ENCODE data around the gene ARHGEF33. TPM values are rescaled to one million over a fixed set of nuclear protein-coding genes. Genes with fewer than 3 reads are reported as not detected.
A peak's percentile ranks its signal among the peaks of the same experiment; 100 is the strongest.

The ARHGEF33 gene
- total RNA-seq, 1 donor from 2014 or later: 1.1 TPM

DNA sequence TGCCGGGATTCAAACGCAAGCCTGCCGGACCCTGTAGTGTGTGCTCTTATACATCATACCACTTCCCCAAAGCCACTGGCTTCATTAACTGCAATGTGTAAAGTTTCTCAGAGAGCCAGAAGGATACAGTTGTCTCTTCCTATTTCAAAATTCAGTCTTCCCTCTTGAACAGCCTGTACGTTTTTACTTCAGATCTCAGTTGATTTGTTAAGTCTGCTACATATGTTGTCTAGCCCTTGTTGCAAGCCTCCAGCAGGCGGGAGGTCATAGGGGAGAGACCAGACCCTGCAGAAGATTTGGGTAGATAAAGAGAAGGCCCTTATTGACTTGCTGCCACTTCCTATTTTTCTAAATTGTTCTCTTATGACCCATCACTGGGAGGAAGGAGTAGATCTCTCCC is 56.2 kb downstream of the ARHGEF33 start:
- H3K36me3 Mint-ChIP-seq (ENCODE audit: low read depth): no peaks in the 10 kb centered on the region
- peaks cover 2% of the 10 kb centered on the region for H3K9me3 Mint-ChIP-seq
- TF ChIP-seq, protein P1, sequence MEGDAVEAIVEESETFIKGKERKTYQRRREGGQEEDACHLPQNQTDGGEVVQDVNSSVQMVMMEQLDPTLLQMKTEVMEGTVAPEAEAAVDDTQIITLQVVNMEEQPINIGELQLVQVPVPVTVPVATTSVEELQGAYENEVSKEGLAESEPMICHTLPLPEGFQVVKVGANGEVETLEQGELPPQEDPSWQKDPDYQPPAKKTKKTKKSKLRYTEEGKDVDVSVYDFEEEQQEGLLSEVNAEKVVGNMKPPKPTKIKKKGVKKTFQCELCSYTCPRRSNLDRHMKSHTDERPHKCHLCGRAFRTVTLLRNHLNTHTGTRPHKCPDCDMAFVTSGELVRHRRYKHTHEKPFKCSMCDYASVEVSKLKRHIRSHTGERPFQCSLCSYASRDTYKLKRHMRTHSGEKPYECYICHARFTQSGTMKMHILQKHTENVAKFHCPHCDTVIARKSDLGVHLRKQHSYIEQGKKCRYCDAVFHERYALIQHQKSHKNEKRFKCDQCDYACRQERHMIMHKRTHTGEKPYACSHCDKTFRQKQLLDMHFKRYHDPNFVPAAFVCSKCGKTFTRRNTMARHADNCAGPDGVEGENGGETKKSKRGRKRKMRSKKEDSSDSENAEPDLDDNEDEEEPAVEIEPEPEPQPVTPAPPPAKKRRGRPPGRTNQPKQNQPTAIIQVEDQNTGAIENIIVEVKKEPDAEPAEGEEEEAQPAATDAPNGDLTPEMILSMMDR (conservative IDR thresholded peaks at IDR 0.05): no peak
- no peak overlapping the region for H3K4me3 Mint-ChIP-seq
- no peaks in the 10 kb centered on the region for H3K27me3 Mint-ChIP-seq (ENCODE audit: low read depth)
- no peak overlapping the region for H3K27ac Mint-ChIP-seq (ENCODE audit: unreplicated experiment)
- H3K4me1 Mint-ChIP-seq: peaks cover 14% of the 10 kb centered on the region
- no peak for DNase-seq (ENCODE audit: low read depth, low spot score)

DNA sequence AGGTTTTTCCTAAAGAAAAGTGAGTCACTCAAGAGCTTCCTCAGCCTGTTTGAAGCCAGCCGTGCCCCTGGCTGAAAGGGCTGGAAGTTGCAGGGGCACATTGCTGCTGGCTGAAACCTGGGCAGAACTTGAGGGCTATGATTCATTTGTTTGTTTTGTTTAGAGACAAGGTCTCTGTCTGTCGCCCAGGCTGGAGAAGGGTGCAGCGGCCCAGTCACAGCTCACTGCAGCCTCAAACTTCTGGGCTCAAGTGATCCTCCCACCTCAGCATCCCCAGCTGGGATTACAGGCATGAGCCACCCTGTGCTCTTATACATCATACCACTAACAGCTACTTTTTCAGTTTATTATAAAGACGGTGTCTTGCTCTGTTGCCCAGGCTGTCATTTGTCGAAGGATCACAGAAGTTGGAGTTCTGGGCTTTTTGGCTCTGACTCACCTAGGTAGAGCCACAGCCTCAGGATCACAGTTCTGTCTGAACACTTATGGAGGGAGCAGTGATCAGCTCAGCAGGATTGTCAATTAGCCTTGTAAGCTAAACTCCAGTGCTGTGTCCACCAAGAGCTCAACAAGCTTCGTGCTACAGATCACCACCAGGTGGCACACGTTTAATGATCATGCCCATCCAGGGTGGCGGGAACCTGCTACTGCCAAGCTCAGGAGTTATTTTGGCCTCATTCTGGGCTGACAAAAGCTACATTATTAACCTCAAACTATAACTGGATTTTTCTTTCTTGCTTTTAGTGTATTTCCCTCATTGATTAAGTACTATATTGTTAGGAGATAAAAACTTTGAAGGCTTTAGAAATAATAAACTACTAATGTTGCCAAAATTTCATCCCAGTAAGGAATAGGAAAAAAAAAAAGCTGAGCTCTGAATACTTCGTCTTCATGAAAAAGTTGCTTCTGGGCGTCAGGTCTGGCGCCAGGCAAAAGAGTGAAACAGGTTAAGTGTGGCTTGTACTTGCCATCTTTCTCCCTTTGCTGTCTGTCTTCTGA is 57.9 kb downstream of the ARHGEF33 start:
- no peak overlapping the region for H3K27ac Mint-ChIP-seq (ENCODE audit: unreplicated experiment)
- no peaks in the 10 kb centered on the region for H3K27me3 Mint-ChIP-seq (ENCODE audit: low read depth)
- H3K9me3 Mint-ChIP-seq: peaks cover 2% of the 10 kb centered on the region

DNA sequence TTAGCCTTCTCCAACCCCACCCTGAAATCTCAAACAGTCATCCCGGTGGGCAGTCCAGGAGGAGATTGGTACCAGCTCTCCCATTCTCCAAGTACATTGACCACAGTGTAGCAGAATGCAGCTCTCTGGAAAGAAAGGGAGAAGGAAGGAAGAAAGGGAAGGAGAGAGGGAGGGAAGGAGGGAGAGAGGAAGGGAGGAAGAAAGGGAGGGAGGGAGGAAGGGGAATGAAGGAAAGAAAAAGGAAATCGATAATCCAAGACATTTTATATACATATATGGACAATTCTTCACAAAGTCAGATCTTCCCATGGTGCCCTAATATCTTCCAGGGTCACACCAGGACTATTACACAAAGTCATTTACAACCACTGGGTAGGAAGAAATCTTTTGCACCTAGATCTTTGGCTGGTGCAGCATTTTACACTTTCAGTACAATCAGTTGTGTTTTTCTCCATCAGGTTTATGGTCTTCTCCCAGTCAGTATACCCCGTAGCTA is 58.8 kb downstream of the ARHGEF33 start:
- H3K4me3 Mint-ChIP-seq: no peak overlapping the region
- H3K36me3 Mint-ChIP-seq (ENCODE audit: low read depth): no peaks in the 10 kb centered on the region
- H3K4me1 Mint-ChIP-seq: peaks cover 13% of the 10 kb centered on the region
- DNase-seq (ENCODE audit: low read depth, low spot score): no peak
- TF ChIP-seq, protein P1 (conservative IDR thresholded peaks at IDR 0.05): no peak
- H3K9me3 Mint-ChIP-seq: peaks cover 2% of the 10 kb centered on the region
- no peak overlapping the region for H3K27ac Mint-ChIP-seq (ENCODE audit: unreplicated experiment)
- no peaks in the 10 kb centered on the region for H3K27me3 Mint-ChIP-seq (ENCODE audit: low read depth)

More for the DNA sequence above, 57.9 kb downstream of the ARHGEF33 start:
- peak; percentile 72 for DNase-seq (ENCODE audit: low read depth, low spot score)
- Mint-ChIP-seq H3K4me3 (no peak overlapping the region), H3K4me1 (peaks cover 14% of the 10 kb centered on the region), H3K36me3 (ENCODE audit: low read depth) (no peaks in the 10 kb centered on the region)
- TF ChIP-seq, protein P1 (conservative IDR thresholded peaks at IDR 0.05): peak; percentile 77

DNA sequence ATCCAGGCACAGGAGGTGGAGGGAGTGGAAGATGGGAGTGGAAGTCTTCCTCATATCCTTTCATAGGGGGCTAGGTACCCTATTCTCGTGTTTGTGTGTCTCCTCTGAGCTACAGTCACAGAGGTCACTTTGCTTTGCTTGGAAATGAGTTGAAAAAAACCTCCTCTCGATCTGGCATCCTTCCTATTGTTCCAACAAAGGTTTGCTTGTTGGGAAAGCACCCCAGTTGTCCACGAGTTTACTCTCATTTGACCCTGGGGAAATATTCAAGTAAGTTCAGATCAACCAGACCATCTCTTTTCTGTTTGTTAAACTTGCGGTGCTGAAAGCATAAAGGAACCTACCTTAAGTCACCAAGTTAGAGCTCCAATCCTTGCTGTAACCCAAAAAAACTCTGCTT is 59.3 kb downstream of the ARHGEF33 start:
- no peak for DNase-seq (ENCODE audit: low read depth, low spot score)
- no peak overlapping the region for H3K4me3 Mint-ChIP-seq
- no peak overlapping the region for H3K27ac Mint-ChIP-seq (ENCODE audit: unreplicated experiment)

DNA sequence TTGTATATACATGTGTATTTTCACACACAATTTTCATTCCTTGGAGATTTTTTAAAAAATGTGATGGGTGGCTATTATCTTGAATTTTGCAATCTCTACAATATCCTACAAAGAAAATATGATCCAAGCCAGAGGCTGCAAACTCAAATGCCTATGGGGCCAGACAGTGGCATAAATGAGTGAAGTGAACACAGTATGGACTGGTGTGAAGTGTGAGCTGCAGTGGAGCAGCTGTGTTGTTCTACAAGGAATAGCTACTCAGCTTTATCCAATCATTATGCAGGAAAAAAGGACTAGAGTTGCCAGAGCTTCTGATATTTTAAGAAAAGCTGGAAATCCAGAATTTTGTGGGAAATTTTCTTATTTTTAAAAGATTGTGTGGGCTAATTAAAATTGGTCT is 62.1 kb downstream of the ARHGEF33 start:
- peaks cover 2% of the 10 kb centered on the region for H3K9me3 Mint-ChIP-seq
- no peaks in the 10 kb centered on the region for H3K36me3 Mint-ChIP-seq (ENCODE audit: low read depth)
- no peaks in the 10 kb centered on the region for H3K27me3 Mint-ChIP-seq (ENCODE audit: low read depth)
- peaks cover 7% of the 10 kb centered on the region for H3K4me1 Mint-ChIP-seq
- no peak overlapping the region for H3K4me3 Mint-ChIP-seq
- DNase-seq (ENCODE audit: low read depth, low spot score): no peak
- TF ChIP-seq, protein P1 (conservative IDR thresholded peaks at IDR 0.05): no peak
- no peak overlapping the region for H3K27ac Mint-ChIP-seq (ENCODE audit: unreplicated experiment)

More for the DNA sequence above, 59.3 kb downstream of the ARHGEF33 start:
- Mint-ChIP-seq H3K27me3 (ENCODE audit: low read depth) (no peaks in the 10 kb centered on the region), H3K36me3 (ENCODE audit: low read depth) (no peaks in the 10 kb centered on the region), H3K9me3 (peaks cover 2% of the 10 kb centered on the region), H3K4me1 (peaks cover 10% of the 10 kb centered on the region)
- TF ChIP-seq, protein P1 (conservative IDR thresholded peaks at IDR 0.05): no peak

All from neural crest cell (in vitro differentiated cells).